Suppressor macrophage treated with lipopolysaccharide for 4 hours (primary cell): ENCODE measurements around the gene ANKRD1.
"Not testable (repeated sequence)": the region's sequence is repeated elsewhere in the genome, so short reads cannot be mapped to it uniquely, and the experiment has no call there.

ENCODE experiments used
- DNase-seq: peaks from one replicate; pipeline ENCODE4 v3.0.0-alpha.2; 2020

Gene ANKRD1

GRCh38 chr10:90920986-90921666 is at the start of gene ANKRD1:
Gene ANKRD1 (minus strand): TSS chr10:90921087. CDS start chr10:90921027, 60 bp downstream.
- peak; percentile 35 for DNase-seq

DNA sequence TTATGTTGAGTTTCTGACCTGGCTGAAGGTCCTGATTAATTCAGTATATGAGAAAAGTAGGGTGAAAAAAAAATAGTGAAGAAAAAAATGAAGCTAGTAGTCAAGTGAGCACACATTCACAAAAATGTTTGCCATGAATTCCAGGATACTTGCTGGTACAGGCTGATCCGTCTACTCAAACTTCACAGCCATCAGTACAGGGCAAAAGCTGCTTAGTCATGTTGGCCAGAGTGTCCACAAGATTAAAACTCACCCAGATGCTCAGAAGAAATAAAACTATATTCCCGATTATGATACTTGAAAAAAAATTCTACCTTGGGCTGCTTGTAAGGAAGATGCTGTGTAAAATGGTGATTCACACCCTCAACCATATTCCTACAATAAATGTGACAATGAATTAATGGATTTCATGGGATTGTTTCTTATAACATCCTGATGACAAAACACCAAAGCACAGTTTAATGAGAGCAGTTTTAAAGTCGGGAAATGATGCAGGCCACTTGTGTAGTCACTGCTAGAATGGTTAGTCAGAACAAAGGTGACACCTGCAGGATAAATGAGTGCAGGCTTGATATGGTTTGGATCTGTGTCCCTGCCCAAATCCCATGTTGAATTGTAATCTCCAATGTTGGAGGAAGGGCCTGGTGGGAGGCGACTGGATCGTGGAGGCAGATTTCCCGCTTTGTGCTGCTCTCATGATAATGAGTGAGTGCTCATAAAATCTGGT is 49.2 kb upstream of the ANKRD1 start:
- no peak for DNase-seq

DNA sequence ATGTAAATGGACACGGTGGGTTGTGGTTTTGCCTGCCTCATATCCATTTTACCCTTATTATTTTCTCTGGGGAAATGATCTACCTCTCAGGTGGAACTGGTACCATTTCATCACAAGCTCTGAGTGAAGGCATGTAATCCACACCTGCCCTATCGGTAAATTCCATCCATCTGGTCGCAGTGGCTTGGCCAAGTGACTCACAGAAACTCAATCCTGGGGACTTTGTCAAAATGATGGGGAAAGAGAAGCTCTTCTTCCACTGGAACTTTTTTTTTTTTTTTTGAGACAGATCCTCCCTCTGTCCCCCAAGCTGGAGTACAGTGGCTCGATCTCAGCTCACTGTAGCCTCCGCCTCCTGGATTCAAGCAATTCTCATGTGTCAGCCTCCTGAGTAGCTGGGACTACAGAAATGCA is 48.2 kb upstream of the ANKRD1 start:
- DNase-seq = no peak

DNA sequence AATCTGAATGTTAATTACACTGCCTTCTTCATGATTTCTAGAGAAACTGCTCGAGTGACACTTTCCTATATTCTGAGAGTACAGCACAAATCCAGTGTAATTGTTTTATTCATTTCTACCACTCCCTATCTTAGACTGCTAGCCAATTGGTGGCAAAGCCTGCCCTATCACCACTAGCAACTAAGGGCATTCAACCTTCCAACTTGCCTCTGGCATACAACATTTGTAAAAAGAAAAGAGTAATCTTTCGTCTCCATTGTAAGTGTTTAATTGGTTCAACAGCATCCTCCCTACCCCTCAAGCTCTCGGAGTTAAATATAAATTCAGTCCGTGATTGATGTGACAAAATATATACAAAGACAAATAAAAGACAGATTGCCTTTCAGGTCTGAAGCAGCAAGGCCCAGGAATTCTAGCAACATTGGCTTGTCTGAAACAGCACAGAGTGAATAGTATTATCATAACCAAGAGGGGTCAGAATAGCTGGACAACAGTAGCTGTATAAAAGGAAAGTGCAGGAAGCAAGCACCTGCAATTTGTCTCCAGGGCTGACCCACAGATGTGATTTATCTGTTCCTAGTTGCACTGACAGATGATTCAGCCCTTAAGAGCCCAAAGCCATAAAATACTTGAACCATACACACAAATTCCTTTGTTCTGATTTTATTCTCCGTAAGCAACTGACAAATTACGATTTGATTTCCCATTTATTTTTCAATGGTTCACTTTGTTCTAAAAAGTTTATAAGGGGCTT is 47.6 kb upstream of the ANKRD1 start:
- no peak for DNase-seq

DNA sequence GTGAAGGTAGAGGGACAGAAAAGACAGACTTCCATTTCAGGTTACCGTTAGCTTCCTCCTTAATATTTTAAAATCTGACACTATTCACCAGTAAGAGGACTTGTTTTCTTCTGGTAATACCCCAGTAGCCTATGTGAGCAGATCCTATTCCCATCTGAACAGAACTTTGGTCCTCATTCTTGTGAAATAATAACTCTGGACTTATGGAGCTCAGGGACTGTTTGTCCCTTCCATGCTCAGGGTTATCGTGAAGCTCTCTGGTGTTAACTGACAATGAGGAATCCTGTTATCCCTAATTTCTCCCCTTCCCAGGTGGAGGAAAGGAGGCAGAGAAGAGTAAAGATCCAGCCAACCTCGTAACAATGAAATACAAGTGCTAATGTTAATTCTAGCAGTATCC is 47.0 kb upstream of the ANKRD1 start:
- DNase-seq = no peak

DNA sequence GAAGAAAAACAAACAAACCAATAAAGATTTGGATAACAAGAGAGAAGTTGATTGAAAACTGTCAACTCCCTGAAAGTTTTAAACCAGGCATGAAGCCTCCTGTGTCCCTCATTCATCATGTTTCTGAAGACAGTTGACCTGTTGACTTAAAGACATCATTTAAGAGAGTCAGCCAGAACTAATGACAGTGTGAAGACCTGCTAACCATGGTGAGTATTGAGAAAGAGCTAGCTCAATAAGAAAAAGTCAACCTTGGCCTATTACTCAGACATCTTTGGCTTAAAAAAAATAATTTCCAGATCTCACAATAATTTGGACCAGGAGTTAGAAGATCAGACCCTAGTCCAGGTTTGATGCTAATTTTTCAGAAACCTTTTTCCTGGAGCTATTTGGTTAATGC is 45.3 kb upstream of the ANKRD1 start:
- no peak for DNase-seq

- DNase-seq = no peak
Observed at GRCh38 chr10:90965720-90966119, 44.8 kb upstream of the ANKRD1 start.

GRCh38 chr10:90964781-90965465 is 44.0 kb upstream of the ANKRD1 start:
- DNase-seq = peak; percentile 15

- DNase-seq = no peak
Observed at GRCh38 chr10:90963331-90963730, 42.4 kb upstream of the ANKRD1 start.

DNA sequence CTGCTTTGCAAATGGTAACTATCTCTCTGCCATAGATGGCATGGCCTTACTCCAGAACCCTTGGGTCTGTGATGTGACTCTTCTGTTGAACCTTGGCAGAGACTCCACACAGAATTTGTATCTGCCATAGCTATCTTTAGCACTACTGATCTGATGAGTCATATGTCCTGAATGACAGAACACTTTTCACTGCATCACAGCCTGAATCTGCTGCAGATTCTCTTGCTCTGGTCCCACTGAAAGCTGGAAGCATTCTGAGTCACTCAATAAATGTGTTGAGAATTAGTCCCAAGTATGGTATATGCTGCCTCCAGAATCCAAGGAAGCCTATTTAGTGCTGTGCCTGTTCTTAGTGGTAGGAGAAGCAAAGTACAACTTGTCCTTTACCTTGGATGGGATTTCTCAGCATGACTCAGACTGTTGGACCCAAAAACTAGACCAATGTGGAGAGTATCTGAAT is 39.5 kb upstream of the ANKRD1 start:
- no peak for DNase-seq

GRCh38 chr10:90959826-90960225 is 38.9 kb upstream of the ANKRD1 start:
- DNase-seq = no peak

- DNase-seq = no peak
Observed at GRCh38 chr10:90958781-90959180, 37.9 kb upstream of the ANKRD1 start.

- DNase-seq = no peak
Observed at GRCh38 chr10:90947030-90947960, 26.4 kb upstream of the ANKRD1 start.

- DNase-seq = no peak
Observed at GRCh38 chr10:90945491-90946070, 24.7 kb upstream of the ANKRD1 start.

DNA sequence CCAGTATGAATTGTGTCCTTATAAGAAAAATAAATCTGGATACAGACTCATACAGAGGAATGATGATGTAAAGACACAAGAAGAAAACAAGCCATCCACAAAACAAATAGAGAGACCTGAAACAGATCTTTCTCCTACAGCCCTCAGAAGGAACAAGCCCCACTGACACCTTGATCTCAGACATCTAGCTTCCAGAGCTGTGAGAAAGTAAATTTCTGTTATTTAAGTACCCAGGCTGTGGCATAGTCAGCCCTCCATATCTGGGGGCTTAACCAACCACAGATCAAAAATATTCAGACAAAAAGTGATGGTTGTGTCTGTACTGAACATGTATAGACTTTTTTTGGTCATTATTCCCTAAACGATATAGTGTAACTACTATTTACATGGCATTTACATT is 23.9 kb upstream of the ANKRD1 start:
- no peak for DNase-seq

DNA sequence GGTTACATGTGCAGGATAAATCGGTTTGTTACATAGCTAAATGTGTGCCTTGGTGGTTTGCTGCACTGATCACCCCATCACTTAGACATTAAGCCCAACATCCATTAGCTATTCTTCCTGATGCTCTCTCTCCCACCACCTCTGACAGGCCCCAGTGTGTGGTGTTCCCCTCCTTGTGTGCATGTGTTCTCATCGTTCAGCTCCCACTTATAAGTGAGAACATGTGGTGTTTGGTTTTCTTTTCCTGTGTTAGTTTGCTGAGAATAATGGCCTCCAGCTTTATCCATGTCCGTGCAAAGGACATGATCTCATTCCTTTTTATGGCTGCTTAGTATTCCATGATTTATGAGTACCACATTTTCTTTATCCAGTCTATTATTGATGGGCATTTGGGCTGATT is 22.1 kb upstream of the ANKRD1 start:
- DNase-seq = not testable (repeated sequence)

GRCh38 chr10:90939648-90940047 is 18.8 kb upstream of the ANKRD1 start:
- DNase-seq = no peak

GRCh38 chr10:90939116-90939515 is 18.2 kb upstream of the ANKRD1 start:
- no peak for DNase-seq

- no peak for DNase-seq
Observed at GRCh38 chr10:90937645-90938258, 16.9 kb upstream of the ANKRD1 start.

DNA sequence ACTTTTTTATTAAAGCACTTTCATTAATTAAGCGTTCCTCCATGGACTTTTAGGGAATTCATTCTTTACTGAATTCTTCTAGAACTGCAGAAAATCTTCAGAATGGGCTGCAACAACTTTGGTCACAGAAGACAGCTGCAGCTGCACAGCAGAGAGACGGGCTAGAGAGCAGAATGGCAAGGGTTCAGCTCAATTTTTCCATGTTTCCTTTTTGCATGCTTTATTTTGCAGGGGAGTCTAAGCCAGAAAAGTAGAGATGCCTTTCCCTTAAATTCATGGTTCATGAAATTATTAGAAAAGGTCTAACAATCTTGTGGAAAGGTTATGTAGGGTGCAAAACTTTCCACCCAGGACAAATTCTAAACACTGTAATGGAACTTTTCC is 15.4 kb upstream of the ANKRD1 start:
- DNase-seq = no peak
